ENCODE results near the gene RSRP1. TPM values are rescaled to one million over a fixed set of nuclear protein-coding genes. Genes with fewer than 3 reads are reported as not detected.

Gene RSRP1
- total and polyA plus RNA-seq, 5 donors from 2014 or later: 50.9 to 571 (median 64.3) TPM

DNA sequence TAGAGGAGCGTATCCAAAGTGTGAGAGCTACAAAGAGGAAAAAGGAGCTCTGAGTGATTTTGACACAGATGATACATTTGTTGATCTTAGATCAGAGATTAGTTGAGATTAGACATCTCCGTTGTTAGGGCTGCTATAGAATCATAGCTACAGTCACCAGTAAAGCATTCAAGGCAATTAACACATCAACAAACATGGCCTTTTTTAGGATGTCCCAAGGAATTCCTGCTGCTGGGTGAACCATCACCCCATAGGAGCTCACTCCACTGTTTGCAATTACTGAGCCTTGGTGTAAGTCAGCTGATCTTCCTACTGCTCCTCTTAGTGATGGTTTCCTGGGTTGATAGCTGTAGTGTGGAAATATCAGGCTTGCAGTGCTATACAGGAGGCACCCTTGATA is 6.7 kb upstream of the RSRP1 start:
- no peak overlapping the region for H3K27ac ChIP-seq (ENCODE audit: insufficient read depth, low read length, poor library complexity, severe bottlenecking)
- H3K4me3 ChIP-seq (ENCODE audit: low read depth, low read length): no peak overlapping the region
- H3K27me3 Mint-ChIP-seq: no peaks in the 10 kb centered on the region
- peaks cover 4% of the 10 kb centered on the region for H3K36me3 ChIP-seq (ENCODE audit: control insufficient read depth, insufficient read depth, low read length)
- no peaks in the 10 kb centered on the region for H3K4me1 ChIP-seq (ENCODE audit: control insufficient read depth, insufficient read depth, low read length, poor library complexity, severe bottlenecking)
- H3K4me3 Mint-ChIP-seq: peak overlapping the region in 1 of 4 donors; percentile 34
- peak overlapping the region in 1 of 3 donors; percentile 67 for H3K27ac Mint-ChIP-seq
- no peaks in the 10 kb centered on the region for H3K27me3 ChIP-seq (ENCODE audit: control insufficient read depth, insufficient read depth, low read length)
- no peak for DNase-seq
- no peaks in the 10 kb centered on the region for H3K9me3 Mint-ChIP-seq
- H3K36me3 Mint-ChIP-seq: no peaks in the 10 kb centered on the region
- H3K9me3 ChIP-seq (ENCODE audit: control insufficient read depth in 2 of 2, low read length in 2 of 2): no peaks in the 10 kb centered on the region
- ATAC-seq (ENCODE audit: low read depth in 2 of 2): no peak
- peaks cover 11 to 14% (median 12%) of the 10 kb centered on the region in 4 donors for H3K4me1 Mint-ChIP-seq

DNA sequence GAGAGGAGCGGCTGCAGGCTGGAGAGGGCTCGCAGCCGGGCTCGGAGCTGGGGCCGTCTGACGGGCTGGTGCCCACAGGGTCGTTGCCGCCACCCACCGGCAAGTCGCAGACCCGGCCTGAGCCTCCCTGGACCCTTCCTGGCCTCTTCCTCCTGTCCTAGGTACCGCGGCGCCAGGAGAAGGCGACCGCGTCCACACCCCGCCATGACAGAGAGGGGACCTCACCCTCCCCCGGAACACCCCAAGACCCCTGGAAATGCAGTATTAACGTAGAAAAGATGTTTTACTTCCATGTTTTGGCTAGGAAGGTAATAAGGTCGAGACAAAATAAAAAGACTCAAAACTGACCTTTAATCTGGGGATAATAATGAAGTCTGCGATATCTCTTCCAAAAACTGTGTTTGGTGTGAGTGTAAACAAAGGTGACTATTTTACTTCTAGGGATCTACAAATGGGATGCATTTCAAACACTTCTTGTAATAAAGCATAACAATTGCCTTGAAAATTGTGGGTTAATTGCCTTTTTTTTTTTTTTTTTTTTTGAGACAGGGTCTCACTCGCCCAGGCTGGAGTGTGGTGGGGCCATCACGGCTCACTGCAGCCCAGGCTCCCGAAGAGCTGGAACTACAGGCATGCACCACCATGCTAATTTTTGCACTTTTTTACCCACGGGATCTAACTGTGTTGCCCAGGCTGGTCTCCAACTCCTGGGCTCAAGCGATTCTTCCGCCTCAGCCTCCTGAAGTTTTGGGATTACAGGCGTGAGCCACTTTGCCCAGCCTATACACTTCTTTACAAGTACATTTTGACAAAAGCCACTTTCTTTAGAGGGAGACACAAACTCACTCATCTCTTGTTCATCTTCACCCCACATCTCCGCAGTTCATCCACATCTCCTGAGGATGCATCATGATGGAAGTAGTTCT is 838 bp upstream of the RSRP1 start:
- H3K27ac Mint-ChIP-seq: peak overlapping the region; percentile 86 to 100 (median 100)
- Histone ChIP-seq H3K4me1 (ENCODE audit: control insufficient read depth, insufficient read depth, low read length, poor library complexity, severe bottlenecking) (peaks cover 39% of the 10 kb centered on the region), H3K27me3 (ENCODE audit: control insufficient read depth, insufficient read depth, low read length) (no peaks in the 10 kb centered on the region), H3K36me3 (ENCODE audit: control insufficient read depth, insufficient read depth, low read length) (peaks cover 30% of the 10 kb centered on the region), H3K27ac (ENCODE audit: insufficient read depth, low read length, poor library complexity, severe bottlenecking) (peak overlapping the region; percentile 99), H3K4me3 (ENCODE audit: low read depth, low read length) (peak overlapping the region; percentile 73), H3K9me3 (ENCODE audit: control insufficient read depth in 2 of 2, low read length in 2 of 2) (no peaks in the 10 kb centered on the region)
- ATAC-seq (ENCODE audit: low read depth in 2 of 2): no peak
- no peak for DNase-seq
- no peaks in the 10 kb centered on the region for H3K9me3 Mint-ChIP-seq
- H3K4me1 Mint-ChIP-seq: peaks cover 28 to 59% (median 43%) of the 10 kb centered on the region in 4 donors
- H3K27me3 Mint-ChIP-seq: peaks cover 6% of the 10 kb centered on the region
- peaks cover 31% of the 10 kb centered on the region for H3K36me3 Mint-ChIP-seq
- peak overlapping the region; percentile 92 to 98 (median 98) for H3K4me3 Mint-ChIP-seq

DNA sequence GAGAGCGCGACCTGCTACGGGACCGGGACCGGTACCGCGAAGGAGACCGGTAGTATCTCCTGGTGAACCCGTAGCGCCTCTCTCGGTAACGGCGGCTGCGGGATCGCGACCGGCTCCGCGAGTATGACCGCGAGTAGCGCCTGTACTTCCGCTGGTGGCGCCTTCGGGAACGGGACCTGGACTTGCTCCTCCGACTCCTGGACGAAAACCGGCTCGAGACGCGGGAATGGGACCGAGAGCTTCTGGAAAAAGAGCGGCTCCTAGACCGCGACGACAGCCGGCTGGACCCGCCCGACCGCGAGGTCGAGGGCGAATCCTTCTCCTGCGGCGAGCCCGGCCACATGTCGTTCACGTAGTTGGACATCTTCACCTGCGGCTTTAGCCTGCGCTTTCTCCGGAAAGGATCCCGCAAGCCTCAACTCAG is 642 bp downstream of the RSRP1 start:
- H3K27ac ChIP-seq (ENCODE audit: insufficient read depth, low read length, poor library complexity, severe bottlenecking): peak overlapping the region; percentile 99
- peak overlapping the region; percentile 94 for H3K4me3 ChIP-seq (ENCODE audit: low read depth, low read length)
- H3K27me3 ChIP-seq (ENCODE audit: control insufficient read depth, insufficient read depth, low read length): no peaks in the 10 kb centered on the region
- peaks cover 41% of the 10 kb centered on the region for H3K36me3 ChIP-seq (ENCODE audit: control insufficient read depth, insufficient read depth, low read length)
- peaks cover 6% of the 10 kb centered on the region for H3K27me3 Mint-ChIP-seq
- peak overlapping the region; percentile 92 to 98 (median 98) for H3K4me3 Mint-ChIP-seq
- H3K4me1 Mint-ChIP-seq: peaks cover 27 to 58% (median 52%) of the 10 kb centered on the region in 4 donors
- H3K36me3 Mint-ChIP-seq: peaks cover 40% of the 10 kb centered on the region
- H3K27ac Mint-ChIP-seq: peak overlapping the region; percentile 99 to 100 (median 100)
- peaks cover 52% of the 10 kb centered on the region for H3K4me1 ChIP-seq (ENCODE audit: control insufficient read depth, insufficient read depth, low read length, poor library complexity, severe bottlenecking)
- H3K9me3 ChIP-seq (ENCODE audit: control insufficient read depth in 2 of 2, low read length in 2 of 2): no peaks in the 10 kb centered on the region
- DNase-seq (peak in 1 of 3 donors; percentile 50), ATAC-seq (ENCODE audit: low read depth in 2 of 2) (no peak)
- no peaks in the 10 kb centered on the region for H3K9me3 Mint-ChIP-seq

DNA sequence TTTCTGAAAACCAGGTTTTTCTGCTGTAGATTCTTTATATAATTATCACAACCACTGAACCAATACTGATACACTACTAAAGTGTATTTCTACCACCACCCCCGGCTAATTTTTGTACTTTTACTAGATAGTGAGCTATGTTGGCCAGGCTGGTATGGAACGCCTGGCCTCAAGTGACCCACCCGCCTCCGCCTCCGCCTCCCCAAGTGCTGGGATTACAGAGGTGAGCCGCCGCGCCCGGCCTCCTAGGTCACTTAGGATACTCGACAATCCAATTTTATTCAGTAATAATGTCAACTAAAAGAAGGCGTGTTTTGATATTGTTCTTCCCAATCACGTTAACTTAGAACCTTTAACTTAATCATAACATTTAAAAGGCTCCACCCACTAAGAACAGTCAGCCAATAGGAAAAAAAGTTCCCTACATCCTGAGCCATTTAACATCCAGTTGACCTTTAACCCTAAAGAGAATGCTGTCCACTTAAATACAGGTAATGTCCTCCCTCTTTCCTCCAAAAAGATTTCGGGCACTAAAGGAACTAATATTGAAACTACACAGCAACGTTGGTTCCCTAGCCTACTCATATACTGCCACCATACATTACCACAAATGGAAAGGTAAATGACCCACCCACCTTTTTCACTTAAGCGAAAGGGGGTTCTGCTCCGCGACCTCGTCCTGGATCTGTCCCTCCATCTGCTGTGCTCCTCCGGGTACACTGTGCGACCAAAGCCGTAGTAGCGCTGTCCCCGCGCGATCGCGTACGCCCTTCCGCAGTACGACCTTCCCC is 1.2 kb downstream of the RSRP1 start:
- DNase-seq: peak in 2 of 3 donors; percentile 8 to 40

DNA sequence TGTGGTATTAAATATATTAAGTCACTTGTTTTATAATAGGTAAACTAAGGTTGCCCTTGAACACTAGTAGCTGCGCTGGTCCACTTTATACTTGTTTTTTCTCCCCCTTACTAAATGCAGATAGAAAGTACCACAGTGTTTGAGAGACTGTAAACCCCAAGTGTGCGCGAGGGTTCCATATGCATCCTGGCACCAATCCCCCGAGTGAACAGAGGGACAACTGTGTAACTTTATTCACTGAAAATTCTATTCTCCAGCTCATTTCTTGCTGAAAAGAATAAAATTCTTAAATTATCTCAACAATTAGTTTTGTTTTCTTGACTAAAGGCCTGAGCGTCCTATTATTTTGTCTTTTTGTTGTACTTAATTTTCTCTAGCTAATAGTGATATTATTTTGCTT is 1.9 kb downstream of the RSRP1 start:
- Histone ChIP-seq H3K27ac (ENCODE audit: insufficient read depth, low read length, poor library complexity, severe bottlenecking) (peak overlapping the region; percentile 99), H3K9me3 (ENCODE audit: control insufficient read depth in 2 of 2, low read length in 2 of 2) (no peaks in the 10 kb centered on the region), H3K4me3 (ENCODE audit: low read depth, low read length) (peak overlapping the region; percentile 94), H3K4me1 (ENCODE audit: control insufficient read depth, insufficient read depth, low read length, poor library complexity, severe bottlenecking) (peaks cover 62% of the 10 kb centered on the region), H3K27me3 (ENCODE audit: control insufficient read depth, insufficient read depth, low read length) (no peaks in the 10 kb centered on the region), H3K36me3 (ENCODE audit: control insufficient read depth, insufficient read depth, low read length) (peaks cover 45% of the 10 kb centered on the region)
- peak overlapping the region; percentile 92 to 98 (median 98) for H3K4me3 Mint-ChIP-seq
- DNase-seq (no peak), ATAC-seq (ENCODE audit: low read depth in 2 of 2) (no peak)
- peaks cover 40% of the 10 kb centered on the region for H3K36me3 Mint-ChIP-seq
- peak overlapping the region; percentile 99 to 100 (median 100) for H3K27ac Mint-ChIP-seq
- peaks cover 6% of the 10 kb centered on the region for H3K27me3 Mint-ChIP-seq
- peaks cover 30 to 69% (median 55%) of the 10 kb centered on the region in 4 donors for H3K4me1 Mint-ChIP-seq
- H3K9me3 Mint-ChIP-seq: no peaks in the 10 kb centered on the region

More for the DNA sequence above, 1.2 kb downstream of the RSRP1 start:
- Mint-ChIP-seq H3K27ac (peak overlapping the region; percentile 99 to 100 (median 100)), H3K27me3 (peaks cover 6% of the 10 kb centered on the region), H3K4me3 (peak overlapping the region; percentile 92 to 98 (median 98)), H3K36me3 (peaks cover 40% of the 10 kb centered on the region), H3K4me1 (peaks cover 27 to 63% (median 52%) of the 10 kb centered on the region in 4 donors), H3K9me3 (no peaks in the 10 kb centered on the region)
- H3K27ac ChIP-seq (ENCODE audit: insufficient read depth, low read length, poor library complexity, severe bottlenecking): peak overlapping the region; percentile 99
- H3K27me3 ChIP-seq (ENCODE audit: control insufficient read depth, insufficient read depth, low read length): no peaks in the 10 kb centered on the region
- no peak for ATAC-seq (ENCODE audit: low read depth in 2 of 2)
- peak overlapping the region; percentile 94 for H3K4me3 ChIP-seq (ENCODE audit: low read depth, low read length)
- peaks cover 41% of the 10 kb centered on the region for H3K36me3 ChIP-seq (ENCODE audit: control insufficient read depth, insufficient read depth, low read length)
- no peaks in the 10 kb centered on the region for H3K9me3 ChIP-seq (ENCODE audit: control insufficient read depth in 2 of 2, low read length in 2 of 2)
- peaks cover 56% of the 10 kb centered on the region for H3K4me1 ChIP-seq (ENCODE audit: control insufficient read depth, insufficient read depth, low read length, poor library complexity, severe bottlenecking)

DNA sequence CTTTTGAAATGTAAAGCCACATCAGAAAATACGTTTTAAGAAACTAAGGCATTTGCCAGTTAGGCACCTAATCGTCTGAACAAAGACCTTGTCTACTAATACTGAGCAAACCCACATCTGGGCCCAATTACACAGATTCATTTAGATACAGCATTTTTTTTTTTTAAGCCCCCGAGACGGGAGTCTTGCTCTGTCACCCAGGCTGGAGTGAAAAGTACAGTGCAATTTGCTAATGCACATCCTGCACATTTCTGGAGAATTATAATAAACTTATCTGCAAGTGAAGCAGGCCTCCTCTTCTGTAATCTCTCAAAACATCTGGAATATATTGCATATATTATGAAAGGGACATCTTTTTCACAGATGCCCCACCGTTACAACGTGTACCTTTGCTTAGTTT is 3.3 kb downstream of the RSRP1 start:
- no peaks in the 10 kb centered on the region for H3K27me3 ChIP-seq (ENCODE audit: control insufficient read depth, insufficient read depth, low read length)
- no peaks in the 10 kb centered on the region for H3K9me3 ChIP-seq (ENCODE audit: control insufficient read depth in 2 of 2, low read length in 2 of 2)
- peak overlapping the region; percentile 31 for H3K27ac ChIP-seq (ENCODE audit: insufficient read depth, low read length, poor library complexity, severe bottlenecking)
- H3K9me3 Mint-ChIP-seq: no peaks in the 10 kb centered on the region
- peaks cover 45% of the 10 kb centered on the region for H3K36me3 ChIP-seq (ENCODE audit: control insufficient read depth, insufficient read depth, low read length)
- peaks cover 10% of the 10 kb centered on the region for H3K27me3 Mint-ChIP-seq
- ATAC-seq (ENCODE audit: low read depth in 2 of 2): no peak
- H3K4me3 Mint-ChIP-seq: peak overlapping the region; percentile 67 to 98 (median 93)
- peaks cover 38 to 83% (median 68%) of the 10 kb centered on the region in 4 donors for H3K4me1 Mint-ChIP-seq
- DNase-seq: no peak
- H3K27ac Mint-ChIP-seq: peak overlapping the region in 2 of 3 donors; percentile 11 to 42
- peak overlapping the region; percentile 94 for H3K4me3 ChIP-seq (ENCODE audit: low read depth, low read length)
- peaks cover 40% of the 10 kb centered on the region for H3K36me3 Mint-ChIP-seq
- H3K4me1 ChIP-seq (ENCODE audit: control insufficient read depth, insufficient read depth, low read length, poor library complexity, severe bottlenecking): peaks cover 77% of the 10 kb centered on the region

Data from CD4-positive, CD25-positive, alpha-beta regulatory T cell (primary cell).